IMR-90 (cell line): ENCODE results near the gene CRACDL. TPM values are rescaled to one million over a fixed set of nuclear protein-coding genes. Genes with fewer than 3 reads are reported as not detected.

Experiments
- ATAC-seq: fragments of 200-7000 bp; cut with Tn5 transposase; 2 replicates; pipeline ENCODE4 v1.9.1; 2020; ENCODE audit warnings: low read depth, mild to moderate bottlenecking, moderate library complexity
- BruUV-seq: library from RNA; stranded (reverse); fragments of 400-500 nt; replicated peaks from 2 replicates; lab custom pipeline; 2021; lab: Mats Ljungman, UMichigan
- CTCF ChIA-PET: fragments of 300-600 bp; formaldehyde crosslinking; extraction: SDS; loops from one replicate; lab custom pipeline; 2021; ENCODE audit warnings: antibody characterized with exemption; lab: Yijun Ruan, JAX
- POLR2A ChIA-PET: fragments of 300-600 bp; sonication (Branson Sonifier 250); formaldehyde crosslinking; loops from one replicate; lab custom pipeline; 2022; ENCODE audit warnings: antibody characterized with exemption; ENCODE audit not compliant: unreplicated experiment; lab: Charles Lee
- DNase-seq: peaks from one replicate; pipeline ENCODE4 v3.0.0; 2013
- H2AFZ ChIP-seq: replicated peaks from 2 replicates; pipeline ENCODE3; 2013; ENCODE audit warnings: low read length, mild to moderate bottlenecking; ENCODE audit not compliant: poor library complexity
- H2AK5ac ChIP-seq: 2 replicates; pipeline ENCODE4 v1.6.1; 2013; ENCODE audit warnings: low read depth, low read length, inconsistent platforms
- H2AK9ac ChIP-seq: replicated peaks from 2 replicates; pipeline ENCODE3; 2013; ENCODE audit warnings: mild to moderate bottlenecking, low read depth, low read length, moderate library complexity; ENCODE audit not compliant: poor library complexity
- H2BK120ac ChIP-seq: 2 replicates; pipeline ENCODE4 v1.6.1; 2013; ENCODE audit warnings: low read depth, low read length, inconsistent platforms
- H2BK15ac ChIP-seq: 3 replicates; pipeline ENCODE4 v1.6.1; 2013; ENCODE audit warnings: low read depth, low read length, inconsistent platforms
- H2BK20ac ChIP-seq: 2 replicates; pipeline ENCODE4 v1.6.1; 2013; ENCODE audit warnings: low read depth, mild to moderate bottlenecking, inconsistent platforms, low read length, moderate library complexity
- H2BK5ac ChIP-seq: 2 replicates; pipeline ENCODE4 v1.6.1; 2013; ENCODE audit warnings: mild to moderate bottlenecking, low read depth, low read length, inconsistent platforms; ENCODE audit not compliant: poor library complexity, severe bottlenecking
- H3K14ac ChIP-seq: replicated peaks from 2 replicates; pipeline ENCODE4 v1.6.1; 2013; ENCODE audit warnings: low read depth, low read length, inconsistent platforms
- H3K18ac ChIP-seq: 2 replicates; pipeline ENCODE4 v1.6.1; 2013; ENCODE audit warnings: low read depth, low read length, control low read depth
- H3K23ac ChIP-seq: 2 replicates; pipeline ENCODE4 v1.6.1; 2013; ENCODE audit warnings: low read depth, low read length, inconsistent platforms
- H3K27ac ChIP-seq: 2 replicates; pipeline ENCODE4 v1.5.1; 2013; ENCODE audit warnings: mild to moderate bottlenecking, control low read depth, low read length; ENCODE audit not compliant: insufficient read depth
- H3K27me3 ChIP-seq: 2 replicates; pipeline ENCODE4 v1.6.1; 2013; ENCODE audit warnings: low read length; ENCODE audit not compliant: control insufficient read depth, insufficient read depth
- H3K36me3 ChIP-seq: 2 replicates; pipeline ENCODE4 v1.6.1; 2013; ENCODE audit warnings: low read length, mixed read lengths; ENCODE audit not compliant: control insufficient read depth, insufficient read depth
- H3K4ac ChIP-seq: 2 replicates; pipeline ENCODE4 v1.6.1; 2013; ENCODE audit warnings: low read depth, low read length, inconsistent platforms
- H3K4me1 ChIP-seq: 2 replicates; pipeline ENCODE4 v1.6.1; 2013; ENCODE audit warnings: low read length, mixed read lengths; ENCODE audit not compliant: control insufficient read depth, insufficient read depth
- H3K4me2 ChIP-seq: 2 replicates; pipeline ENCODE4 v1.6.1; 2013; ENCODE audit warnings: low read depth, mild to moderate bottlenecking, control low read depth, low read length, moderate library complexity
- H3K4me3 ChIP-seq: 2 replicates; pipeline ENCODE4 v1.5.1; 2013; ENCODE audit warnings: low read depth, mild to moderate bottlenecking, control low read depth, low read length, moderate library complexity; ENCODE audit not compliant: insufficient read depth
- H3K56ac ChIP-seq: 2 replicates; pipeline ENCODE4 v1.6.1; 2013; ENCODE audit warnings: low read length, inconsistent platforms; ENCODE audit not compliant: insufficient read depth; ENCODE audit errors: extremely low read depth
- H3K79me1 ChIP-seq, 2 experiments: 2 replicates each; pipeline ENCODE4 v1.6.1; 2013; ENCODE audit warnings: low read length in 2 of 2, inconsistent platforms in 1 of 2, low read depth in 1 of 2
- H3K9ac ChIP-seq: 2 replicates; pipeline ENCODE4 v1.6.1; 2013; ENCODE audit warnings: low read depth, low read length, control low read depth
- H3K9me1 ChIP-seq: 2 replicates; pipeline ENCODE4 v1.6.1; 2013; ENCODE audit warnings: low read length, inconsistent platforms; ENCODE audit not compliant: insufficient read depth
- H3K9me3 ChIP-seq: 2 replicates; pipeline ENCODE4 v1.6.1; 2013; ENCODE audit warnings: low read length; ENCODE audit not compliant: control insufficient read depth, insufficient read depth
- H4K20me1 ChIP-seq: 2 replicates; pipeline ENCODE4 v1.6.1; 2013; ENCODE audit warnings: low read length, inconsistent platforms; ENCODE audit not compliant: insufficient read depth
- H4K5ac ChIP-seq: 2 replicates; pipeline ENCODE4 v1.6.1; 2013; ENCODE audit warnings: mild to moderate bottlenecking, low read depth, low read length, control low read depth
- H4K8ac ChIP-seq, 2 experiments: 2 replicates each; pipeline ENCODE4 v1.6.1; 2013; ENCODE audit warnings: low read depth in 2 of 2, low read length in 2 of 2, control low read depth in 1 of 2, inconsistent platforms in 1 of 2
- H4K91ac ChIP-seq: 2 replicates; pipeline ENCODE4 v1.6.1; 2013; ENCODE audit warnings: low read depth, low read length, inconsistent platforms; ENCODE audit not compliant: insufficient read depth
- BHLHE40 ChIP-seq: fragments of 150-350 bp; IDR thresholded peaks from 2 replicates; pipeline ENCODE4 v1.6.1; 2016; ENCODE audit warnings: mild to moderate bottlenecking, low read depth, low read length
- MAFK ChIP-seq: IDR thresholded peaks from 2 replicates; pipeline ENCODE4 v1.6.1; 2012; ENCODE audit warnings: low read depth, low read length, improper control_type of control experiment
- MXI1 ChIP-seq: IDR thresholded peaks from 2 replicates; pipeline ENCODE4 v1.6.1; 2012; ENCODE audit warnings: low read depth, mild to moderate bottlenecking, low read length, moderate library complexity, borderline replicate concordance
- NFE2L2 ChIP-seq: fragments of 150-350 bp; IDR thresholded peaks from 2 replicates; pipeline ENCODE4 v1.6.1; 2016; ENCODE audit warnings: low read depth, mild to moderate bottlenecking, low read length
- RFX5 ChIP-seq: IDR thresholded peaks from 2 replicates; pipeline ENCODE4 v1.8.0; 2012; ENCODE audit warnings: low read depth, mild to moderate bottlenecking, low read length, moderate library complexity
- WGBS, 2 experiments: methylation state at CpG; one replicate each; pipeline versions ENCODE4 v1.1.5 to v1.1.7; 2013; ENCODE audit warnings: missing lambda C conversion rate in 2 of 2; ENCODE audit not compliant: insufficient read length in 1 of 2; ENCODE audit errors: extremely low coverage in 2 of 2; 5-methylcytosine and 5-hydroxymethylcytosine counted together
- dilution Hi-C: fragments of 300-500 bp; cut with HindIII; formaldehyde crosslinking; loops from one replicate; pipeline ENCODE4 v1.14.3; 2018; ENCODE audit warnings: low sequenced_read_pairs; ENCODE audit not compliant: unreplicated experiment
- in situ Hi-C: fragments of 300-500 bp; cut with MboI; formaldehyde crosslinking; loops from 3 replicates; pipeline ENCODE4 v1.14.3; 2019; ENCODE audit warnings: low sequenced_read_pairs, inconsistent platforms, mixed read lengths
- intact Hi-C: fragments of 100-400 bp; cut with micrococcal nuclease; formaldehyde crosslinking; loops from 2 replicates; pipeline ENCODE4 v1.10.0; 2022
- polyA plus RNA-seq, 3 experiments: library from polyadenylated mRNA; depleted of rRNA; stranded (reverse); fragments of >200 nt; gene quantifications; 2 replicates each; pipeline ENCODE4 v1.2.3, GENCODE V29; 2012; ENCODE audit warnings: low replicate concordance in 1 of 3
- total RNA-seq: library from RNA; depleted of rRNA; stranded (reverse); fragments of >200 nt; gene quantifications from 2 replicates; pipeline ENCODE4 v1.2.3, GENCODE V29; 2012
- TF ChIP-seq, protein P1 (sequence below): fragments of 150-350 bp; IDR thresholded peaks from 2 replicates; pipeline ENCODE4 v1.6.1; 2016; ENCODE audit warnings: low read depth, mild to moderate bottlenecking, low read length, moderate library complexity, borderline replicate concordance

CRACDL gene
- total and polyA plus RNA-seq, 2 of the 4 experiments (the other 2 are of a cell fraction), result not detected

DNA sequence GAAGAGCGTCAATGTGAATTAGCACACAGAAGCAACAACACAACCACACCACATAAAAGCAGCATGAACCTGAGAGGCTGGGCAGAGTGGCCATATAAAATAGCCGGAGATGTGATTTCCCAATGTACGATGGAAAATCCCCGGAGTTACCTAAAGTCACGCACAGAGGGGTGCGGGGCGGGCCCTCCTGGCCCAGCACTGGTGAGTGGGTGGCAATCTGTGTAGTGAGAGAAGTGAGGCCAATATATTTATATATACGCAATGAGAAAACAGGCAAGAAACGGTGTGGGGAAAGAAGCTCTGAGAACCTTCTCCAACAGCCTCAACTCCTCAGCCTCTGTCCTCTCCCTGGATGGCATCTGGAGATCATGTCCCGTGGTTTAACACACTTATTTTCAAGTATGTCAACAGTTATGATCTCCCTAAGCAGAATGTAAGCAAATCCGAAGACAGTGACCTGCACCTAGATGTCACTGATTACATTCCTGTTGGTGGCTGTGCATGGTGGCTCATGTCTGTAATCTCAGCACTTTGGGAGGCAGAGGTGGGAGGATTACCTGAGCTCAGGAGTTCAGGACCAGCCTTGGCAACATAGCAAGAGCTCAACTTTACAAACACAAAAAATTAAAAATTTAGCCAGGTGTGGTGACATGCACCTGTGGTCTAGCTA, 41.6 kb downstream of the CRACDL start:
- no CpG with 5 or more reads among the region's 11 CpGs for WGBS, 2 experiments
- POLR2A ChIA-PET, result no interaction called here
- Histone ChIP-seq H3K23ac (no peak overlapping the region), H4K5ac (no peak overlapping the region), H3K9ac (no peak overlapping the region), H2AK9ac (no peak overlapping the region), H3K27me3 (peaks cover 8% of the 10 kb centered on the region), H3K9me3 (no peaks in the 10 kb centered on the region), H3K4me2 (no peak overlapping the region), H3K18ac (no peak overlapping the region), H4K91ac (no peak overlapping the region), H2AK5ac (no peak overlapping the region), H3K27ac (no peak overlapping the region), H3K9me1 (no peaks in the 10 kb centered on the region), H3K56ac (no peak overlapping the region), H4K20me1 (no peaks in the 10 kb centered on the region), H3K4me3 (no peak overlapping the region), H3K79me1 (no peaks in the 10 kb centered on the region), H2BK120ac (no peak overlapping the region), H4K8ac (no peak overlapping the region), H2BK5ac (no peak overlapping the region), H2AFZ (no peak overlapping the region), H3K36me3 (no peaks in the 10 kb centered on the region), H2BK15ac (no peak overlapping the region), H3K14ac (no peak overlapping the region), H2BK20ac (no peak overlapping the region), H3K4me1 (no peaks in the 10 kb centered on the region), H3K4ac (no peak overlapping the region)
- TF ChIP-seq BHLHE40 (no peak), RFX5 (no peak), MAFK (no peak), NFE2L2 (no peak), MXI1 (no peak)
- TF ChIP-seq, protein P1, sequence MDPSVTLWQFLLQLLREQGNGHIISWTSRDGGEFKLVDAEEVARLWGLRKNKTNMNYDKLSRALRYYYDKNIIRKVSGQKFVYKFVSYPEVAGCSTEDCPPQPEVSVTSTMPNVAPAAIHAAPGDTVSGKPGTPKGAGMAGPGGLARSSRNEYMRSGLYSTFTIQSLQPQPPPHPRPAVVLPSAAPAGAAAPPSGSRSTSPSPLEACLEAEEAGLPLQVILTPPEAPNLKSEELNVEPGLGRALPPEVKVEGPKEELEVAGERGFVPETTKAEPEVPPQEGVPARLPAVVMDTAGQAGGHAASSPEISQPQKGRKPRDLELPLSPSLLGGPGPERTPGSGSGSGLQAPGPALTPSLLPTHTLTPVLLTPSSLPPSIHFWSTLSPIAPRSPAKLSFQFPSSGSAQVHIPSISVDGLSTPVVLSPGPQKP, result no peak
- no peak for ATAC-seq
- dilution Hi-C loops, result no loop called here
- CTCF ChIA-PET, result no interaction called here
- BruUV-seq, result no TSS peak
- no peak for DNase-seq
- intact Hi-C loops, result no loop called here
- in situ Hi-C loops, result no loop called here
